Nucleus accumbens (tissue), 56 donors: Measurements from ENCODE around the gene CRTAC1.

Experiments used
- DNase-seq, 56 donors: peaks; one replicate each; lab custom pipeline; 2025; lab: John Stamatoyannopoulos, UW

CRTAC1 gene

GRCh38 chr10:97926055-97926454 is 104.4 kb downstream of the CRTAC1 start:
- no peak for DNase-seq

- no peak for DNase-seq
These were observed 105.0 kb downstream of the CRTAC1 start for GRCh38 chr10:97925308-97925938.

GRCh38 chr10:97924678-97925077 is 105.7 kb downstream of the CRTAC1 start:
- DNase-seq = no peak

- DNase-seq = no peak
These were observed 106.9 kb downstream of the CRTAC1 start for GRCh38 chr10:97923476-97923875.

GRCh38 chr10:97923057-97923456 is 107.4 kb downstream of the CRTAC1 start:
- DNase-seq = no peak

GRCh38 chr10:97922022-97922758 is 108.2 kb downstream of the CRTAC1 start:
- peak in 2 of 56 donors; percentile 4 to 7 for DNase-seq

GRCh38 chr10:97921581-97922021 is 108.8 kb downstream of the CRTAC1 start:
- DNase-seq = peak in 4 of 56 donors; percentile 5 to 9 (median 6)

GRCh38 chr10:97920865-97921264 is 109.6 kb downstream of the CRTAC1 start:
- no peak for DNase-seq

GRCh38 chr10:97919012-97919411 is 111.4 kb downstream of the CRTAC1 start:
- no peak for DNase-seq

- DNase-seq = peak in 42 of 56 donors; percentile 7 to 64 (median 34)
These were observed 113.8 kb downstream of the CRTAC1 start for GRCh38 chr10:97916586-97916985.

- peak in 53 of 56 donors; percentile 17 to 87 (median 69) for DNase-seq
These were observed 114.9 kb downstream of the CRTAC1 start for GRCh38 chr10:97915346-97916131.

GRCh38 chr10:97914837-97915211 is 115.6 kb downstream of the CRTAC1 start:
- DNase-seq = peak in 53 of 56 donors; percentile 15 to 89 (median 63)

- no peak for DNase-seq
These were observed 116.1 kb downstream of the CRTAC1 start for GRCh38 chr10:97914171-97914836.

GRCh38 chr10:97913614-97914013 is 116.8 kb downstream of the CRTAC1 start:
- no peak for DNase-seq

- no peak for DNase-seq
These were observed 117.2 kb downstream of the CRTAC1 start for GRCh38 chr10:97913193-97913592.

- peak in 2 of 56 donors; percentile 13 to 42 for DNase-seq
These were observed 119.2 kb downstream of the CRTAC1 start for GRCh38 chr10:97911217-97911616.

- DNase-seq = no peak
These were observed 119.8 kb downstream of the CRTAC1 start for GRCh38 chr10:97910661-97911060.

- DNase-seq = no peak
These were observed 122.6 kb downstream of the CRTAC1 start for GRCh38 chr10:97907830-97908229.

- no peak for DNase-seq
These were observed 123.2 kb downstream of the CRTAC1 start for GRCh38 chr10:97907211-97907610.

- DNase-seq = no peak
These were observed 125.1 kb downstream of the CRTAC1 start for GRCh38 chr10:97905276-97905675.

GRCh38 chr10:97904576-97904975 is 125.8 kb downstream of the CRTAC1 start:
- DNase-seq = no peak
